Measurements from ENCODE around the gene KDM6B. TPM values are rescaled to one million over a fixed set of nuclear protein-coding genes. Genes with fewer than 3 reads are reported as not detected.
A peak's percentile ranks its signal among the peaks of the same experiment; 100 is the strongest.

The KDM6B gene
- total RNA-seq, 3 donors from 2014 or later: 44.3 to 73.6 (median 54.6) TPM

GRCh38 chr17:7836596-7837407 lies 2.8 kb downstream of the KDM6B start:
- peak; percentile 96 to 99 (median 97) for DNase-seq
- peak; percentile 60 for ATAC-seq
- TF ChIP-seq, protein P1, sequence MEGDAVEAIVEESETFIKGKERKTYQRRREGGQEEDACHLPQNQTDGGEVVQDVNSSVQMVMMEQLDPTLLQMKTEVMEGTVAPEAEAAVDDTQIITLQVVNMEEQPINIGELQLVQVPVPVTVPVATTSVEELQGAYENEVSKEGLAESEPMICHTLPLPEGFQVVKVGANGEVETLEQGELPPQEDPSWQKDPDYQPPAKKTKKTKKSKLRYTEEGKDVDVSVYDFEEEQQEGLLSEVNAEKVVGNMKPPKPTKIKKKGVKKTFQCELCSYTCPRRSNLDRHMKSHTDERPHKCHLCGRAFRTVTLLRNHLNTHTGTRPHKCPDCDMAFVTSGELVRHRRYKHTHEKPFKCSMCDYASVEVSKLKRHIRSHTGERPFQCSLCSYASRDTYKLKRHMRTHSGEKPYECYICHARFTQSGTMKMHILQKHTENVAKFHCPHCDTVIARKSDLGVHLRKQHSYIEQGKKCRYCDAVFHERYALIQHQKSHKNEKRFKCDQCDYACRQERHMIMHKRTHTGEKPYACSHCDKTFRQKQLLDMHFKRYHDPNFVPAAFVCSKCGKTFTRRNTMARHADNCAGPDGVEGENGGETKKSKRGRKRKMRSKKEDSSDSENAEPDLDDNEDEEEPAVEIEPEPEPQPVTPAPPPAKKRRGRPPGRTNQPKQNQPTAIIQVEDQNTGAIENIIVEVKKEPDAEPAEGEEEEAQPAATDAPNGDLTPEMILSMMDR (IDR thresholded peaks at IDR 0.05): no peak
- Histone ChIP-seq H3K4me3 (peak overlapping the region; percentile 42), H3K36me3 (ENCODE audit: low read depth) (no peaks in the 10 kb centered on the region), H3K9me3 (no peaks in the 10 kb centered on the region), H3K4me1 (ENCODE audit: low read depth) (peaks cover 57% of the 10 kb centered on the region)
- intact Hi-C loops (cut with DNase I, micrococcal nuclease): no loop called here

- peak in 1 of 3 donors; percentile 35 for DNase-seq
- no peak for ATAC-seq
- Histone ChIP-seq H3K4me3 (no peak overlapping the region), H3K36me3 (ENCODE audit: low read depth) (no peaks in the 10 kb centered on the region), H3K9me3 (no peaks in the 10 kb centered on the region), H3K4me1 (ENCODE audit: low read depth) (peaks cover 57% of the 10 kb centered on the region)
- TF ChIP-seq, protein P1 (IDR thresholded peaks at IDR 0.05): no peak
- intact Hi-C loops (cut with DNase I, micrococcal nuclease): no loop called here
Observed at GRCh38 chr17:7837408-7838088, 3.5 kb downstream of the KDM6B start.

DNA sequence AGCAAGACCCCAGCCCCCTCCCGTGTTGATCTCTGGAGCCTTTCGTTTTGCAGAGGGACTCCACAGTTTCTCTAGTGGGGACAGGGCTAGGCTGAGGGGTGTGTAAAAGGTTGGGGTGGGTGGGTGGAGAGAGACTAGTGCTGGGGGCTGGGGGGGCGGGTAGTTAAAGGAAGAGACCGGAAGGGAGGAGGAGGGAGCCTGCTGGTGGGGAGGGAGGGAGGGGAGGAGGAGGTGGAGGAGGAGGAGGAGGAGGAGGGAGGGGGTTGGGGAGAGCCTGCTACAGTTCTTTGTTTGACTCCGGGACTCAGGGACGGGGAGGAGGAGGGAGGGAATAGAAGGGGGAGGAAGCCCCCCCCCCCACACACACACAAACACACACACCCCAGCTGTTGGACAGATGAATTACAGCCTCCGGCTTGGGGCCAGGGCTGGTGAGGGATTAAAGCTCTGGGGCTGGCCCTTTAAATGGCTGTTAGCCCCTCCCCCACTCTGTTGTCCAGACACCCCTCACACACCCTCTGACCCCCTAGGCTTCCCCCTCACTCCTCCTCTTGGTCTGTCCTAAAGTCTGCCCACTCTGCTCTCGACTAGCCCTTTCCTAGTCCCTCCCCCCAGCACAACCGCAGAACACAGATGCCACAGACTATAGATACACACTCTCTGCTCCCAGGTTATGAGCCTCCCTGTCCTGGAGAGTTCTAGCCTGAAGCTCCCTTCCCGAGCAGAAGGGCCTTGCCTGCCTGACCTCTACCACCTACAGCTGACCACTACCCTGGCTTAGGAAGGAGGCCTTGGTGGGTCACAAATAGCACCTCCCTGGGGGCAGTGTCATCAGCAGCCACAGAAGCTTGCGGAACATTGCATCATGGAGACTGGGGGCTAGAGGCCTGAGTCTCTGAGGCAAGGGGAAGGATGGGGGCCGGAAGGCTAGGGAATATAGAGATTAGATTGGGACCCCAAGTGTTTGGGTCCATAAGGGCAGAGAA lies 4.4 kb downstream of the KDM6B start:
- TF ChIP-seq, protein P1 (IDR thresholded peaks at IDR 0.05): no peak
- Histone ChIP-seq H3K4me3 (no peak overlapping the region), H3K4me1 (ENCODE audit: low read depth) (peaks cover 54% of the 10 kb centered on the region), H3K36me3 (ENCODE audit: low read depth) (no peaks in the 10 kb centered on the region), H3K9me3 (no peaks in the 10 kb centered on the region)
- intact Hi-C loops (cut with DNase I, micrococcal nuclease): no loop called here
- DNase-seq (peak; percentile 65 to 74 (median 69)), ATAC-seq (no peak)

GRCh38 chr17:7839190-7839875 lies 5.3 kb downstream of the KDM6B start:
- TF ChIP-seq, protein P1 (IDR thresholded peaks at IDR 0.05): no peak
- ATAC-seq: peak; percentile 0
- H3K4me3 ChIP-seq: no peak overlapping the region
- H3K4me1 ChIP-seq (ENCODE audit: low read depth): peaks cover 51% of the 10 kb centered on the region
- H3K36me3 ChIP-seq (ENCODE audit: low read depth): no peaks in the 10 kb centered on the region
- peak; percentile 86 to 94 (median 86) for DNase-seq
- no peaks in the 10 kb centered on the region for H3K9me3 ChIP-seq
- intact Hi-C loops (cut with DNase I, micrococcal nuclease): no loop called here

DNA sequence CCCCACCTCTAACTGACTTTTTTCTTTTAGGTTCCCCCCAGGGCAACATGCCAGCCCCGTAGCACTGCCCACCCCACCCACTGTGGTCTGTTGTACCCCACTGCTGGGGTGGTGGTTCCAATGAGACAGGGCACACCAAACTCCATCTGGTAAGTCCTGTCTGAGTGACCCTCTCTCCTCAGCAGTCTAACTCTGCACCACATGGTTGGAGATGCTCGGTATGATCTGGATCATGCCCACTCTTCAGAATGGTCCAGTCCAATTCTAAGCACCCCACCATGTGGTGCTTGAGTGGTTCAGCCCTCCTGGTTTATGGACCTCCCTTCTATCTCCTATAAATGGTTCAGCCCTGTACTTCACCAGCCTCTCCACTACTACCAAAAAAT lies 5.9 kb downstream of the KDM6B start:
- H3K4me3 ChIP-seq: no peak overlapping the region
- intact Hi-C loops (cut with DNase I, micrococcal nuclease): no loop called here
- H3K4me1 ChIP-seq (ENCODE audit: low read depth): peaks cover 51% of the 10 kb centered on the region

More for the DNA sequence above, 5.9 kb downstream of the KDM6B start:
- no peak for ATAC-seq
- Histone ChIP-seq H3K36me3 (ENCODE audit: low read depth) (no peaks in the 10 kb centered on the region), H3K9me3 (no peaks in the 10 kb centered on the region)
- TF ChIP-seq, protein P1 (IDR thresholded peaks at IDR 0.05): no peak
- DNase-seq: peak; percentile 19 to 47 (median 45)

Data from mucosa of descending colon (tissue), 3 donors.